HL-60/S4 treated with retinoic acid at 250 ng/mL for 4 days and 3 days (cell line): ENCODE data around the gene GRIN2C.
"Not testable (repeated sequence)": the region's sequence is repeated elsewhere in the genome, so short reads cannot be mapped to it uniquely, and the experiment has no call there.

Experiments
- in situ Hi-C: fragments of 300-500 bp; cut with MboI; formaldehyde crosslinking; loops from 2 replicates; pipeline ENCODE4 v1.7.0; 2022; ENCODE audit warnings: low sequenced_read_pairs

The GRIN2C gene

GRCh38 chr17:74881073-74881472 lies 21.4 kb upstream of the GRIN2C start:
- in situ Hi-C loops: no loop called here

GRCh38 chr17:74879308-74879707 lies 19.6 kb upstream of the GRIN2C start:
- in situ Hi-C loops: no loop called here

- in situ Hi-C loops: no loop called here
Observed at GRCh38 chr17:74878658-74879057, 19.0 kb upstream of the GRIN2C start.

- in situ Hi-C loops: no loop called here
Observed at GRCh38 chr17:74877592-74878548, 18.2 kb upstream of the GRIN2C start.

GRCh38 chr17:74875977-74876593 lies 16.4 kb upstream of the GRIN2C start:
- in situ Hi-C loops: no loop called here

- in situ Hi-C loops: no loop called here
Observed at GRCh38 chr17:74875155-74875976, 15.7 kb upstream of the GRIN2C start.

- in situ Hi-C loops: no loop called here
Observed at GRCh38 chr17:74874615-74875037, 14.9 kb upstream of the GRIN2C start.

- in situ Hi-C loops: no loop called here
Observed at GRCh38 chr17:74873874-74874614, 14.4 kb upstream of the GRIN2C start.

GRCh38 chr17:74873037-74873873 lies 13.6 kb upstream of the GRIN2C start:
- in situ Hi-C loops: no loop called here

- in situ Hi-C loops: no loop called here
Observed at GRCh38 chr17:74872313-74873036, 12.8 kb upstream of the GRIN2C start, which contains the start of gene FDXR. Gene FDXR, minus strand, starts transcription at chr17:74872994. Its CDS starts 50 bp downstream, at chr17:74872944.

GRCh38 chr17:74871356-74872076 lies 11.8 kb upstream of the GRIN2C start:
- in situ Hi-C loops: no loop called here

- in situ Hi-C loops: no loop called here
Observed at GRCh38 chr17:74870512-74870911, 10.8 kb upstream of the GRIN2C start.

- in situ Hi-C loops: not testable (repeated sequence)
Observed at GRCh38 chr17:74870028-74870427, 10.3 kb upstream of the GRIN2C start.

GRCh38 chr17:74868908-74869255 lies 9.2 kb upstream of the GRIN2C start:
- in situ Hi-C loops: loop anchor here (10.0 kb wide), 1 partner anchor 214 kb away; no protein-coding TSS in a partner anchor

- in situ Hi-C loops: loop anchor here (10.0 kb wide), 1 partner anchor 214 kb away; no protein-coding TSS in a partner anchor
Observed at GRCh38 chr17:74868251-74868907, 8.7 kb upstream of the GRIN2C start.

- in situ Hi-C loops: loop anchor here (10.0 kb wide), 1 partner anchor 212 kb away; no protein-coding TSS in a partner anchor
Observed at GRCh38 chr17:74866198-74866835, 6.6 kb upstream of the GRIN2C start.
